Hepatocyte (in vitro differentiated cells): Measurements from ENCODE around the gene PIK3CG. TPM values are rescaled to one million over a fixed set of nuclear protein-coding genes. Genes with fewer than 3 reads are reported as not detected.

Experiments used
- DNase-seq: peaks from one replicate; pipeline ENCODE4 v3.0.0-alpha.2; 2016; ENCODE audit warnings: low spot score
- H2AFZ ChIP-seq: fragments of 200-600 bp; sonication (generic); 2 replicates; pipeline ENCODE4 v1.6.0; 2016; ENCODE audit warnings: antibody characterized with exemption, mild to moderate bottlenecking
- H3K27ac ChIP-seq: fragments of 200-600 bp; sonication (generic); 2 replicates; pipeline ENCODE4 v1.5.1; 2016; ENCODE audit warnings: mild to moderate bottlenecking
- H3K27me3 ChIP-seq: fragments of 200-600 bp; sonication (generic); 2 replicates; pipeline ENCODE4 v1.6.1; 2016
- H3K36me3 ChIP-seq: fragments of 200-600 bp; sonication (generic); replicated peaks from 2 replicates; pipeline ENCODE4 v1.5.1; 2016; ENCODE audit warnings: low read depth; ENCODE audit not compliant: insufficient read depth
- H3K4me1 ChIP-seq: fragments of 200-600 bp; sonication (generic); 2 replicates; pipeline ENCODE4 v1.5.1; 2016; ENCODE audit warnings: mild to moderate bottlenecking, moderate library complexity; ENCODE audit not compliant: insufficient read depth
- H3K4me2 ChIP-seq: fragments of 200-600 bp; sonication (generic); 2 replicates; pipeline ENCODE4 v1.6.0; 2016
- H3K4me3 ChIP-seq: fragments of 200-600 bp; sonication (generic); 2 replicates; pipeline ENCODE4 v1.5.1; 2016; ENCODE audit warnings: mild to moderate bottlenecking
- H3K79me2 ChIP-seq: fragments of 200-600 bp; sonication (generic); 2 replicates; pipeline ENCODE4 v1.6.0; 2017; ENCODE audit warnings: mild to moderate bottlenecking
- H3K9me2 ChIP-seq: fragments of 200-600 bp; sonication (generic); replicated peaks from 2 replicates; pipeline ENCODE4 v1.6.0; 2017; ENCODE audit warnings: mild to moderate bottlenecking; ENCODE audit not compliant: insufficient read depth
- H3K9me3 ChIP-seq: fragments of 200-600 bp; sonication (generic); 2 replicates; pipeline ENCODE4 v1.5.1; 2016; ENCODE audit warnings: low read depth, mild to moderate bottlenecking
- H4K20me1 ChIP-seq: fragments of 200-600 bp; sonication (generic); 2 replicates; pipeline ENCODE4 v1.6.0; 2016; ENCODE audit warnings: mild to moderate bottlenecking; ENCODE audit not compliant: insufficient read depth, poor library complexity, severe bottlenecking
- EZH2 ChIP-seq: fragments of 200-600 bp; sonication (generic); IDR thresholded peaks from 2 replicates; pipeline ENCODE4 v1.6.1; 2016; ENCODE audit warnings: antibody characterized with exemption, mild to moderate bottlenecking, borderline replicate concordance
- EZH2phosphoT487 ChIP-seq: fragments of 200-600 bp; sonication (generic); IDR thresholded peaks from one replicate; pipeline ENCODE4 v1.6.1; 2018; ENCODE audit warnings: antibody characterized with exemption, mild to moderate bottlenecking, low read depth, moderate library complexity; ENCODE audit not compliant: unreplicated experiment, severe bottlenecking
- WGBS: methylation state at CpG from one replicate; pipeline ENCODE4 v1.1.6; 2016; ENCODE audit warnings: low lambda C conversion rate; ENCODE audit errors: missing lambda C conversion rate; 5-methylcytosine and 5-hydroxymethylcytosine counted together
- polyA plus RNA-seq: library from polyadenylated mRNA; unstranded; fragments of >200 nt; fragmentation: Nextera tagmentation; extraction: Ambion mirVana; gene quantifications from 2 replicates; pipeline ENCODE4 v1.2.1, GENCODE V29; 2016
- total RNA-seq: library from RNA; depleted of rRNA; stranded (reverse); fragments of >200 nt; gene quantifications from 2 replicates; pipeline ENCODE4 v1.2.3, GENCODE V29; 2014
- TF ChIP-seq, protein P1 (sequence below): fragments of 200-600 bp; sonication (generic); IDR thresholded peaks from 2 replicates; pipeline ENCODE4 v1.5.1; 2016; ENCODE audit warnings: antibody characterized with exemption, mild to moderate bottlenecking; ENCODE audit not compliant: poor library complexity

PIK3CG gene
- total and polyA plus RNA-seq, 2 experiments from 2014 or later = 0.03 to 0.25 TPM

DNA sequence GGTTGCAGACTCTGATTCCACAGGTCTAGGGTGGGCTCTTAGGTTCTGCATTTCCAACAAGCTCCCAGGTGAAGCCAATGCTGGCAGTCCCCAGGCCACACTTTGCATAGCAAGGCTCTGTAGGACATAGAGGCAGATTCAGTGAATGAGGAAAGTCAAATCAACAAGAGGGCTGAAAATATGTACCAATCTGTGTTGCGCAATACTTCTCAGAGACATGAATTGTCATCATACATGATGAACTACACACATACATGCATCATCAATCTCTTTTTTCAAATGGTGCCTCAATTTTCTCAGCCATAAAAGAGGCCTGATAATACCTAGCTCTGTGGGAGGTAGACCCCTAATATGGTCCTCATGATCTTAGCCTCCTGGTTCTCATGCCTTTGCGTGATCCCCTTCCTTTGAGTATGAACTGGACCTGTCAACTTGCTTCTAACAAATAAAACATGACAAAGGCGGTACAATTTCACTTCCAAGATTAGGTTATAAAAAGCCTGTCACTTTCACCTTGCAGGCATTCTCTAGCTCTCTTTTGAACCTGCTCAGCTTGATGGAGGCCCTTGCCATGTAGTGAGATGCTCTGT, 49.0 kb downstream of the PIK3CG start:
- DNase-seq = no peak
- no peak overlapping the region for H2AFZ ChIP-seq
- TF ChIP-seq EZH2phosphoT487 = no peak
- TF ChIP-seq, protein P1, sequence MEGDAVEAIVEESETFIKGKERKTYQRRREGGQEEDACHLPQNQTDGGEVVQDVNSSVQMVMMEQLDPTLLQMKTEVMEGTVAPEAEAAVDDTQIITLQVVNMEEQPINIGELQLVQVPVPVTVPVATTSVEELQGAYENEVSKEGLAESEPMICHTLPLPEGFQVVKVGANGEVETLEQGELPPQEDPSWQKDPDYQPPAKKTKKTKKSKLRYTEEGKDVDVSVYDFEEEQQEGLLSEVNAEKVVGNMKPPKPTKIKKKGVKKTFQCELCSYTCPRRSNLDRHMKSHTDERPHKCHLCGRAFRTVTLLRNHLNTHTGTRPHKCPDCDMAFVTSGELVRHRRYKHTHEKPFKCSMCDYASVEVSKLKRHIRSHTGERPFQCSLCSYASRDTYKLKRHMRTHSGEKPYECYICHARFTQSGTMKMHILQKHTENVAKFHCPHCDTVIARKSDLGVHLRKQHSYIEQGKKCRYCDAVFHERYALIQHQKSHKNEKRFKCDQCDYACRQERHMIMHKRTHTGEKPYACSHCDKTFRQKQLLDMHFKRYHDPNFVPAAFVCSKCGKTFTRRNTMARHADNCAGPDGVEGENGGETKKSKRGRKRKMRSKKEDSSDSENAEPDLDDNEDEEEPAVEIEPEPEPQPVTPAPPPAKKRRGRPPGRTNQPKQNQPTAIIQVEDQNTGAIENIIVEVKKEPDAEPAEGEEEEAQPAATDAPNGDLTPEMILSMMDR = no peak
- no peak for TF ChIP-seq EZH2
- H3K9me2 ChIP-seq = no peaks in the 10 kb centered on the region
- no peaks in the 10 kb centered on the region for H3K4me1 ChIP-seq
- H3K4me3 ChIP-seq = no peak overlapping the region
- no peaks in the 10 kb centered on the region for H3K9me3 ChIP-seq
- no peak overlapping the region for H3K27ac ChIP-seq
- no peaks in the 10 kb centered on the region for H4K20me1 ChIP-seq
- 96% methylated on average over 3 of the region's 3 CpGs for WGBS
- no peak overlapping the region for H3K4me2 ChIP-seq
- no peaks in the 10 kb centered on the region for H3K27me3 ChIP-seq
- no peaks in the 10 kb centered on the region for H3K79me2 ChIP-seq
- H3K36me3 ChIP-seq = no peaks in the 10 kb centered on the region

DNA sequence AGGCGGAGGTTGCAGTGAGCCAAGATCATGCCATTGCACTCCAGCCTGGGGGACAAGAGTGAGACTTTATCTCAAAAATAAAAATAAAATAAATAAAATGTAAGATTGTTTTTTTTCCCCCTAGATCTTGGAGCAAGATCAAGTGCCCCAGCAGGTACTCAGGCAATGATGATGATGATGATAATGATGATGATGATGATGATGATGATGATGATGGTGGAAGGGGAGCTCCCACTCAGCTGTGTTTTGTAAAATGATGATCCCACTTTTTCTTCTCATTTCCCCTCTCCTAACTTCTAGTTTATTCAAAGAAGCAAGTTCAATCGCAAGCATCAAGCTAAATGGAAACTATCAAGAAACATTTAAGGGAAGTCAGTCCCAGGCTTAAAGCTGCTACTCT, 50.3 kb downstream of the PIK3CG start:
- Histone ChIP-seq H3K36me3 (no peaks in the 10 kb centered on the region), H3K4me1 (no peaks in the 10 kb centered on the region), H4K20me1 (no peaks in the 10 kb centered on the region), H3K4me2 (no peak overlapping the region), H3K79me2 (no peaks in the 10 kb centered on the region), H2AFZ (no peak overlapping the region), H3K9me2 (no peaks in the 10 kb centered on the region), H3K27ac (no peak overlapping the region), H3K4me3 (no peak overlapping the region), H3K27me3 (no peaks in the 10 kb centered on the region), H3K9me3 (no peaks in the 10 kb centered on the region)
- no peak for DNase-seq
- TF ChIP-seq, protein P1 = no peak
- TF ChIP-seq EZH2 (no peak), EZH2phosphoT487 (no peak)
- WGBS = 97% methylated on average over 2 of the region's 2 CpGs

DNA sequence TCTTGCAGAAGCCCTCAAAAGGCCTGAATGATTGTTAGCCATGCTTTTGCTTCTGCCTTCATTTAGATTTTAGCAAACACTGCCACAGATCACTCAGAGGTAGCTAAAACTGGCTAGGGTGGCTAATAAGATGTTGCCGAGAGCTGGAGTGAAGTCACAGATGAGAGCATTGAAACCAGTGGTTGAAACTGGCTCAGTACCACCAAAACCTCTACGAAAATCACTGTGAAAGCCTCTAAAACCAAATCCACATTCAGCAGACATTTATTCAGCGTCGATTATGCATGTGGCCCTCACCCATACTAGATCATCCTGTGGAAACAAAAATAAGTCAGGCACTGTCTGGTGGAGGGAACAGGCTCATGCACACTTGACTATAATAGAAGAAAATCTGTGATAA, 50.8 kb downstream of the PIK3CG start:
- H2AFZ ChIP-seq = no peak overlapping the region
- H3K9me3 ChIP-seq = no peaks in the 10 kb centered on the region
- TF ChIP-seq EZH2phosphoT487 (no peak), EZH2 (no peak)
- TF ChIP-seq, protein P1 = no peak
- H3K27me3 ChIP-seq = no peaks in the 10 kb centered on the region
- WGBS = 93% methylated on average over 4 of the region's 4 CpGs
- H3K79me2 ChIP-seq = no peaks in the 10 kb centered on the region
- H3K4me2 ChIP-seq = no peak overlapping the region
- H3K4me1 ChIP-seq = no peaks in the 10 kb centered on the region
- H3K36me3 ChIP-seq = no peaks in the 10 kb centered on the region
- DNase-seq = no peak
- no peaks in the 10 kb centered on the region for H3K9me2 ChIP-seq
- H3K27ac ChIP-seq = no peak overlapping the region
- no peaks in the 10 kb centered on the region for H4K20me1 ChIP-seq
- no peak overlapping the region for H3K4me3 ChIP-seq

DNA sequence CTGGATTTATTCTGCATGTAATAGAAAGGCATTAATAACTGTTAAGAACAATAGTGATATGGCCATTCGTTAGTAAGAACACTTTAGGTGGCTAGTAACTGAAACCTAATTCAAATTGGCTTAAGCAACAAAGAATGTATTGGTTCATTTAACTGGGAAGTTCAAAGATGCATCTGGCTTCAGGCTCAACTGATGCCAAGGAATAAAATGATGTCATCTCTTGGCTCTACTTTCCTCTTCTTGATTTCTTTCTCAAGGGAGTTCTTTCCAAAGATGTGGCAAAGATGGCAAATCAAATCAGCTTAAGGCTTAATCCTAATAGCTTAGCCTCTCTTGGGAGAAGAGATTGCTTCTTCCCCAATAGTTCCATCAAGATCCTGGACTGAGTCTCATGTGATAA, 51.6 kb downstream of the PIK3CG start:
- no peaks in the 10 kb centered on the region for H3K79me2 ChIP-seq
- no peaks in the 10 kb centered on the region for H3K36me3 ChIP-seq
- H3K27me3 ChIP-seq = no peaks in the 10 kb centered on the region
- H3K4me1 ChIP-seq = no peaks in the 10 kb centered on the region
- DNase-seq = no peak
- H3K9me3 ChIP-seq = no peaks in the 10 kb centered on the region
- no peak overlapping the region for H3K27ac ChIP-seq
- no peak overlapping the region for H2AFZ ChIP-seq
- TF ChIP-seq, protein P1 = no peak
- no peak for TF ChIP-seq EZH2
- TF ChIP-seq EZH2phosphoT487 = no peak
- no peaks in the 10 kb centered on the region for H3K9me2 ChIP-seq
- no peaks in the 10 kb centered on the region for H4K20me1 ChIP-seq
- no peak overlapping the region for H3K4me2 ChIP-seq
- H3K4me3 ChIP-seq = no peak overlapping the region
- 82% methylated on average over 1 of the region's 1 CpG for WGBS
